HG03066 (cell line): ENCODE measurements around the gene BCAS3.

Source experiments
- ATAC-seq: cut with Tn5 transposase; IDR thresholded peaks from one replicate; pipeline ENCODE4 v1.9.1; 2021; ENCODE audit warnings: low read depth; ENCODE audit not compliant: unreplicated experiment

BCAS3 gene

GRCh38 chr17:61406971-61407911 lies 729.6 kb downstream of the BCAS3 start:
- ATAC-seq, result no peak

- ATAC-seq, result no peak
Observed at GRCh38 chr17:61408151-61409041, 730.7 kb downstream of the BCAS3 start.

DNA sequence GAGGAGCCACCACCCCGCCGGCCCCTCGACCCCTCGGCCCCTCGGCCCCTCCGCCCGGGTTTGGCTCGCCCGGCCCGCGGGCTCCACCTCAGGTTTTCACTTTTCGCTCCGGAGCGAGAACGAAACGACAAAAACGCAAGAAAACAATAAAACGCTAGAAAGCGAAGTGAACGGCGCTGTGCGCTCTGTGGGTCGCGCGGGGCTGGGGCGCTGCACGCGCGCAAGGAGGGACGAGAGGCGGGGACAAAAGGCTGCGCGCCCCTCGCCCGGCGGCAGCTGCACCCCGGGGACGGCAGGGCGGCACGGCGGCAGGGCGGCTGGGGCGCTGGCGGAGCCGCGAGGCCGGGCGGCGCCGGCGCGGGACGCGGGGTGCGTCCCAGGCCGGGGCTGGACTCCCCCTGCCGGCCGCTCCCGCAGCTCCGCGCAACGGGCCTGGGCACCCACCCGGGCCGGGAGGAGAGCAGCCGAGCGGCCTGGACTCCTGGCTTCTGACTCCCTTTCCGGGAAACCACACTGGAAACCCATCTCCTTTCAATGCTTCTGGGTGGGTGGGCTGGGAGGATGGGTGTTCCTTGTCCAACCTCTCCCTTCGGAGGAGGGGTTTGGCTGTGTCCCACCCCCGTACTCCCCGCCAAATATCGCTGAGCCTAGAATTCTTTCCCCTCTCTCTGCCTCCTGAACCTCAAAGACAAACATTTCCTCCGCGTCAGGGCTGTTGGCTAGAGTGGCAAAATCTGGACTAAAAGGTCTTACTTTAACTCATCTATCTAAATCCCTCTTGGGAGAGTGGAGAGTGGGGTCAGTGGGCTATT lies 731.9 kb downstream of the BCAS3 start:
- ATAC-seq, result no peak

DNA sequence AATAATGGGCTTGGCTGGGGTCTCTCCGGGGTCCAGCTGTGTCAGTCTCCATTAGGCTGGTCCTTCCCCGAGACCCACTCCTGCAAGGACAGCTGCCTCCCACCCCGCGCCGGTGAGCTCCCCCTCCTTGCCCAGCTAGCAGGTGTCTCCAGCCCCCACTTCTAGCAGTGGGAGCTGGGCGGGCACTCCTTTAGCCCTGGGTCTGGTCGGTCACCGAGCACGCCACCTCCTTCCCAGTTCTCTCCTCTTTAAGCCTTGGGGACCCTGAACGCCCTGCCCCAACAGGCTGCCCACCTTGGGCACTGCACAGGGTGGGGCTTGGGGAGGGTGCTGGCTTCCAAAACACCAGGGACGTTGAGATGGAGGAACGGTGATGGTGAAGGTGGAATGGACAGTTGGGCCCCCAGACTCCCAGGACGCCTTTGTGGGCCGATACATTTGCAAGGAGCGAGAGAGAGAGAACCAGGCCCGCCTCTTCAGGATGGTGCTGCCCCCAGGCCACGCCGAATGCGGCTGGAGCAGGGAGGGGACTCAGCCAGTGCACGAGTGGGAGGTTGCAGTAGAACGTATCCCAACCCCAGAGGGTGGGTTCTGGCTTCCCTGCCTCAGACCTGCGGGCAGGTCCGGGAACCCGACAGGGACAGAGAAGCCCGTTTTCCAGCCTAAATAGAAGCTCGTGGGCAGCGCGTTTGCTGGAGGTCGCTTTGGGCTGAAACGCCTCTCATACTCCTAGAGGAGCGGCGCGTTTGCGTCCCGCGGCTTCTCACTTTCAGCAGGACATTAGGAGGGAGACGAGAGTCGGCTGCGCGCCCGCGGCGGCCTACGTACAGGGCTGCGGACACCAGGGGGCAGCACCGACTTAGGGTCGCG lies 732.7 kb downstream of the BCAS3 start:
- ATAC-seq, result no peak

- ATAC-seq, result no peak
Observed at GRCh38 chr17:61411011-61411260, 733.3 kb downstream of the BCAS3 start.

GRCh38 chr17:61411261-61412142 lies 733.9 kb downstream of the BCAS3 start:
- peak; percentile 9 for ATAC-seq

GRCh38 chr17:61412143-61412859 lies 734.6 kb downstream of the BCAS3 start:
- ATAC-seq, result peak; percentile 52

DNA sequence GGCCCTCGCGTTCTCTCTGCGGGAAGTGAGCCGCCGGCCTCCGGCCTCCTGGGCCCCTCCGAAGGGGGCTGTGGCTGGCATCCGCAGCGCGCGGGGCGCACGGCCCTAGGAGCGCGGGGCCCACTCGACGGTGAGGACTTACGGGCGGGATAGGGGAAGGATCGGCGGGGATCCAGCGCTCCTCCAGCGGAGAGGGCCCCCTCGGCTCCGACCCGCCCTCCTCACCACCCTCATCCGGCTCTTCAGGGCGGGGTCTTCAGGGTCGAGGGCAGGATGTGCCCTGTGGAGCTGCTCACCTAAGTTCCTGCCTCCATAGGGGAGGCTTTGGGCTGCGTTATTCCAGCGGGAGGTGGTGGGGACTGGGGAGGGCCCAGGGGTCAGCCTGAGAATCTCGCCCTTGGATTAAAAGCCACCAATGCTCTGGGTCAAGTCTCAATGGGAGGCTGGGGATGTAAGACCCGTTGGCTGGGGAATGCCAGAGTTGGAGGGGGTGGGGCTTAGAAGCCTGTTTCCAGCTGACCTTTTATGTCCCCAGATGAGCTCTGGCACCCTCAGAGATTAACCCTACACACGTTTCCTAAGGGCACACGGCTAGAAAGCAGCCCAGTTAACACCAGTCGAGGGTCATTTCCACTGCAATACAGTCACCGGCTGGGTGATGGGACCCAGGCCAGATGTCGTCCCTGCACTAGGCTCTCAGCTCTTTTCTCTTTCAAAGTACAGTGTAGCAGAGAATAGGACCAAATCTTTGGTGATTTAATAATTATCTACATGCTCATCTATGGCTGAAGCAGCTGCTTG lies 735.4 kb downstream of the BCAS3 start:
- ATAC-seq, result no peak

DNA sequence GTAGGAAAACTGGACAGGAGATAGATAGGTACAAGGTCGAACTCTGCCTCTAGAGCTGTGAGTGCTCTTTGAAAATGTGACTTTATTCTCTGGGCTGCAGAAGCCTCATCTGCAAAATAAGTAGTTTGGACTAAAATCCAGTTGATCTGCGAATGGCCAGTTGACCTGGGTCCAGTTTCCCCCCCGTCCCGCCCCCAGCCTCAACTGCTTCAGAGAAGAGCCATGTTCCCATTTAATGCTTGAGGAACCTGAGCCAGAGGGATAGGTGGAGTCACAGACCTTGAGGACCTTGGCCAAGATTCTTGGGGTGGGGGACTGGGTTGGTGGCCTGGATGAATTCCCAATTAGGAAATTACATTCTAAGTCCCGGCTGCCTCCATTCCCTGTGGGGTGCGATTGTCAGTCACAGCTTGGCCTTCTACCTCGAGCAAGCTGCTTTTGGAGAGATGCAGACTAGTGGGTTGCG lies 736.0 kb downstream of the BCAS3 start:
- ATAC-seq, result no peak

DNA sequence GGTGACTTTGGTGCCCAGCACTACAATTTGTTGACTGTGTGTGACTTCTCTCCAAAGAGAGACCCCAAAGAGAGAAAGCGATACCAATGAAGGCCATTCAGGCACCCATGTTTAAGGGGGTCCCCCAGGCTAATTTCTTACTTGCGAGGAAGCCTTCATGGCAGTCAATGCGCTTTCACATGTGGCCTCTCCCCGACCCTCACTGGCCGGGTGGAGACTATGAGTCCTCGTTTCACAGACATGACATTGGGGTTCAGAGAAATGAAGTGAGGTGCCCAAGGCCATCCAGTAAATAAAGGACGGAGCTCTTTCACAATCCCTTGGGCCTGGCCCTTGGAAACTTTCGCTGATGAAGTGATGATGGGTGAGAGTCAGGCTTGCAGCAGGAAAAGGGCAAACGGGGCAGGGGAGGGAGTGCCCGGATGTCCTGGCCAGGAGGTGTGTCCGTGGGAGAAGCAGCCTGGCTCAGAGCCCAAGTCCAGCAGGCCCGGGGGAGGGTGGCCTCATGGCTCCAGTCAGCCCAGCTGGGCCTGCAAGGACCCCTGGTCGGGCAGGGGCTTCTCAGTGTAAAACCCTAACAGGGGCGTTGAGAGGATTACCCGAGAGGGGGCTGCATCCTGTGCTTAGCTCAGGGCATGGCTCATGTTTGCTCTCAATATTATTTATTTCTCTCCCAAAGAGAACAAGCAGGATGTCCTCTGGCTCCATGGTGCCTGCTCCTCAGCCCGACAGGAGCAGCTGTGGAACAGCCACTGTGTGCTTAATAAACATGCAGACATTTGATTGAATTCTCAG lies 736.7 kb downstream of the BCAS3 start:
- no peak for ATAC-seq

DNA sequence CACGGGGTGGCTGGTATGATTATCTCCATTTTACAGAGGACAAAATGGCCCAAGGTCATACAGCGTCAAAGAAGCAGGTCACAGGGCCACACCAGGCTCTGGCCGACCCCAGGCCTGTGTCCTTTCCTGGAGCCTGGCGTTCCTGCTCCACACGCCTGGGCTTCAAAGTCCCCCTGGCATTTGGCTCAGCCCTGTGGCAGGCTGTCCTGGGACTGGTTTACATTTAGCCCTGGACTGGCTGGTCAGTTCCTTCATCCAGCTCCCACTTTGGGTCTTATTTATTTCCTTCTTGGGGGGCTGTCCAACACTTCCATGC lies 737.2 kb downstream of the BCAS3 start:
- no peak for ATAC-seq

DNA sequence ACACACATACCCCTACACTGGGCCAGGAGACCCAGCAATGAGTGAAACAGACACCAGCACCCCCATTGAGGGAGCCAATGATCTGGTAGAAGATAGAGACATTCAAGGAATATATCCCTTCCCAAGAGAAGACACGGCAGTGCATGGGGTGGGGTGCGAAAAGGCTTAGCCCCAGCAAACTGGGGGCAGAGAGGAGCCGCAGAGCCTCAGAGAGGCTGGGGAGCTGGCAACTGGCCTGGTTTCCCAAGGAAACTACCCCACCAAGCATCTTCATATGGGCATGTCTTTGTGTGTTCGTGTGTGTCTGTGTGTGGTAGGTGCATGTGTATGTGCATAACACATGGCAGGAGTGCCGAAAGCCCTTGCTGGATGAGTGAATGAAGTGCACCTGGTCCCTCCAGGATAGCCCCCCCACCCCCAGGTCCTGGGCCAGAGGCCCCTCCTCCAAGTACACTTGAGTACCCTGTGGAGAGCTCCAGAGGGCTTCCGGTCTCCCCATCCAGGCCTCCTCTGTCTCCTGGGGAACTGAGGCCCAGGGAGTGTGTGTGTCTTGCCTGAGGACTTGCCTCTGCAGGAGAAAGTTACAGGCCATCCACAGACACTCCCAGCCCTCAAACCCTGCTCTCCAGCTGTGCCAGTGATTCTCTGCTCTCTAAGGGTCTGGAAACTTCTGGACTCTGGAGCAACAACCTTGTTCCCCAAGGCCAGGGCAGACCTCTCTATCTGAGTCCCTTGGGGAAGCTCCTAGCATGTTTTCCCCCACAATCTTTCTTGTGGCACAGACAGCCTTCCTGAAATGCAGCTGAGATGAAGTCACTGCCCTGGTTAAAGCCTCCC lies 737.9 kb downstream of the BCAS3 start:
- no peak for ATAC-seq

DNA sequence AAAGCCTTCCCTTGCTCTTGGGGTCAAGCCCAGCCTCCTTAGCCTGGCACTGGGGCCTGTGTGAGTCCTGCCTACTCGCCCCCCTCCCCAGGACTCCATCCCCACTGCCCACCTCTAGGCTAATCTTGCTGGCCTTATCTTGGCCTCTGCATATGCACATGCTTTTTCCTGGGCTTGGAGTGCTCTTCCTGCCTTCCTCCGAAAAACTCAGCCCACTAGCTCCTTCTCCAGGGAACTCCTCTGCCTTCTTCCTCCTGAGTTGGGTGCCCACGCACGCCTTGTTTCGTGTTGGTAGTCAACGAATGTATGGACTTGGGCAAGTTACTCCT lies 738.5 kb downstream of the BCAS3 start:
- ATAC-seq, result no peak

- ATAC-seq, result no peak
Observed at GRCh38 chr17:61416540-61417363, 739.1 kb downstream of the BCAS3 start.

- ATAC-seq, result no peak
Observed at GRCh38 chr17:61418449-61418848, 740.8 kb downstream of the BCAS3 start.
